ENCODE results near the gene LOX.

DNA sequence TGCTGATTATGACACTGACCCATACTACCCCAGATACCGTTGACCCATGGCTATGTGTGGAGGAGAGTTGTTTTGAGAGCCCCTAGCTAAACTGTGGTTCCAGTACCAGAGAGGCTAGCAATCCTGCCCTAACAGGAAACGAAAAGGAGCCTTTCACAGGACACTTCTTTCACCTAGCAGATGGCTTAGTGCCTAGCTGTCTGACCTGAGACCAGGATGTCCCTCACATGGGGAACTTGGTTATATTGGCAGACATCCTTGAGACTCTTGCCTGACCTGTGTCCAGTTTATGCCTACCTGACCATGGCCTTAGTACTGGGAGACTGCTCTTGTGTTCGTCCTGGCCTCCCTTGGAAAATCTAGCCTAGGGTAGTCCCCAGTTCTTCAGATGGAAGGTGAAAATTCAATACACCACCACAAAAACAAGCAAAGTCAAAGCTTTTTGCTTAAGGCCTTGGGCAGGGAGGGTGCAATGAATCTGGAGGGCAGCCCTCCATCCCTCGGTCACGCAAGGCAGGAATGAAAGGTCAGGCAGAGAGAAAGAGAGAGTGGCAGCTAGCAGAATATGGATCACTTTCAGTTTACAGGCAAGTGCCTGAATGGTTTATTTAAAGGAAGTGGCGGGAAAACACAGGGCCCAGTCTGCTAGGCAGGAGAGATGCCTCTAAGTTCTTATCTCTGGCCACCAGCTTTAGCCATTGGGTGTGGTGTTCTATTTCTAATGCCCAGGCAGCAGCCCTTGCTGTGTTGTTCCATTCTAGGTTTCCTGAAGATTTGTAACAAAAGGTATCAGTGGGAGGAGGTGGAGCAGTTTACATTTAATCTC, 34.9 kb upstream of the LOX start:
- TF ChIP-seq, protein P1, sequence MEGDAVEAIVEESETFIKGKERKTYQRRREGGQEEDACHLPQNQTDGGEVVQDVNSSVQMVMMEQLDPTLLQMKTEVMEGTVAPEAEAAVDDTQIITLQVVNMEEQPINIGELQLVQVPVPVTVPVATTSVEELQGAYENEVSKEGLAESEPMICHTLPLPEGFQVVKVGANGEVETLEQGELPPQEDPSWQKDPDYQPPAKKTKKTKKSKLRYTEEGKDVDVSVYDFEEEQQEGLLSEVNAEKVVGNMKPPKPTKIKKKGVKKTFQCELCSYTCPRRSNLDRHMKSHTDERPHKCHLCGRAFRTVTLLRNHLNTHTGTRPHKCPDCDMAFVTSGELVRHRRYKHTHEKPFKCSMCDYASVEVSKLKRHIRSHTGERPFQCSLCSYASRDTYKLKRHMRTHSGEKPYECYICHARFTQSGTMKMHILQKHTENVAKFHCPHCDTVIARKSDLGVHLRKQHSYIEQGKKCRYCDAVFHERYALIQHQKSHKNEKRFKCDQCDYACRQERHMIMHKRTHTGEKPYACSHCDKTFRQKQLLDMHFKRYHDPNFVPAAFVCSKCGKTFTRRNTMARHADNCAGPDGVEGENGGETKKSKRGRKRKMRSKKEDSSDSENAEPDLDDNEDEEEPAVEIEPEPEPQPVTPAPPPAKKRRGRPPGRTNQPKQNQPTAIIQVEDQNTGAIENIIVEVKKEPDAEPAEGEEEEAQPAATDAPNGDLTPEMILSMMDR (IDR thresholded peaks at IDR 0.05) = no peak
- TF ChIP-seq POLR2A (IDR thresholded peaks at IDR 0.05) = no peak
